HG02870 (cell line): ENCODE measurements around the gene KLHL29.

Experiments
- ATAC-seq: cut with Tn5 transposase; IDR thresholded peaks from one replicate; pipeline ENCODE4 v1.9.1; 2021; ENCODE audit warnings: mild to moderate bottlenecking, moderate library complexity; ENCODE audit not compliant: unreplicated experiment

Gene KLHL29

GRCh38 chr2:23622466-23622865, 237.5 kb downstream of the KLHL29 start:
- ATAC-seq, result no peak

DNA sequence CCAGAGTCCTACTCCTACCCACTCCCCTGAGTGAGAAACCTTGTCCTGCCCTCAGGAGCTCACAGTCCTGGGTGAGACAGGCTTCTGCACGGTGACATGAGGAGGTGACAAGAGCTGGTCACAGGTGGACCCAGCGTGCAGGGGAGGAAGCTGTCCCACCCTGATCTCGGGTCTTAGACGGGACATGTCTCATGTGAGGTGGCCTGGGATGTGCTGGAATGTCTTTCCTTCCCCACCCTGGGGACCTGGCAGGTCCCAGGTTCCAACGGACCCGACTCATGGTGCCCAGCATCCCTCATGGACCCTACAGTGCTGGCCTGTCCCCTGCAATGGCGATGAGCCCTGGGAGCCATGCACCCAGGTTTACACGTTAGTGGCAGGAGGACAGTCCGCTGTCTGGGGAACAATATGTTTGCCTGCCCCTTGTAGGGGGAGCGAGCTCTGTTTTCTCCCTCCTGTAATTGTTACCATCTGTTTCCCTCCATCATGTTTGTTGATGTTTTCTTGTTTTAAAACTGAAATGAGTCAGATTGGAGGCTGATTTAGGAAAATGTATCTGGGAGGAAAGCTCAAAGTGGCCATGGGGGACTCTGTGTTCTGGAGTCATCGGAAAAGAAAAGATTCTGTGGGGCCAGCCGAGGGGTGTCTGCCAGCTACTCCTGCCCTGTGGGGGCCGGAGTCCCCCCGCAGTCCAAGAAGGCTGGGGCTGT, 238.1 kb downstream of the KLHL29 start:
- no peak for ATAC-seq

DNA sequence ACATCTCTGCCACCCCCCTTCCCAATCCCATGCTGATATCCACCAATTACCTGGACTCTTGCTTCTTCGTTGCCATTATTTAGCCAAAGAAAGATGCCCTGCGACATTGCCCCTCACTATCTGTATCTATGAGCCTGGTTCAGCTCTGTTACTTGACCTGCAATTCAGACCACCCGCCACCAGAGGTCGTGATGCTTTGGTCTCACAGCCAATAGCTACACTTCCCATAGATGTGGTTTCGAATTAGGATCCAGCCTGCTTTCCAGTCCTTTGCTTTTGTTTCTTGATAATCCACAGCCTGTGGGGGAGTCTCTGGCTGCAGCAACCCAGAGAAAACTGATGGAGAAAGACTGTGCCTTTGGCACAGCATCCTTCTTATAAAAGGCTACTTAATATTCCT, 239.4 kb downstream of the KLHL29 start:
- no peak for ATAC-seq

DNA sequence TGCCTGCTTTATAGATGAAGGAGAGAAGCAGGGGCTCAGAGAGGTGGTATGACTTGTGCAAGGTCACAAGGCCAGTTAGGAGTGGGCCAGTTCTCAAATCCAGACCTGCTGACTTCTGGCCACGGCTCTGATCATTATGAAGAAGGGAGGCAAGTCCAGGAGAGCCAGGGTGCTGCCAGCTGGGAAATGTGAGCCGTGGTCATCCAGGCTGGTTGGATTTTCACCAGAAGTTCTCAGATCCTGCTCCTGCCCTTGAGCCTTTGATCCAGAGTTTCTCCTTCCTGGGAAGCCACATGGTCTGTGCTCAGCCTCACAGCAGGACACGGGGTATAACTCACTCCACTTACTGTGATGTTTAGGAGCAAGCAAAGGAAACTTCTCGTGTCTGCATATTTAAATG, 239.9 kb downstream of the KLHL29 start:
- no peak for ATAC-seq

DNA sequence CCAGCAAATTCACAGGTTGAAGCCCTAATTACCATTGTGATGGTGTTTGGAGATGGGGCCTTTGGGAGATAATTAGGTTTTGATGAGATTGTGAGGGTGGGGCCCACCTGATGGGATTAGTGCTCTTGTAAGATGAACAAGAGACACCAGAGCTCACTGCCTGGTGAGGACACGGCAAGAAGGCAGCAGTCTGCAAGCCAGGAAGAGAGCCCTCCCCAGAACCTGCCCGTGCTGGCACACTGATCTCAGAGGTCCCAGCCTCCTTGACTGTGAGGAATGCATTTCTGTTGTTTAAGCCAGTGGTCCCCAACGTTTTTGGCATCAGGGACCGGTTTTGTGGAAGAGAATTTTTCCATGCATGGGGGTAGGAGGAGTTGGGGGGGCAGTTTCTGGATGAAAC, 240.7 kb downstream of the KLHL29 start:
- no peak for ATAC-seq

DNA sequence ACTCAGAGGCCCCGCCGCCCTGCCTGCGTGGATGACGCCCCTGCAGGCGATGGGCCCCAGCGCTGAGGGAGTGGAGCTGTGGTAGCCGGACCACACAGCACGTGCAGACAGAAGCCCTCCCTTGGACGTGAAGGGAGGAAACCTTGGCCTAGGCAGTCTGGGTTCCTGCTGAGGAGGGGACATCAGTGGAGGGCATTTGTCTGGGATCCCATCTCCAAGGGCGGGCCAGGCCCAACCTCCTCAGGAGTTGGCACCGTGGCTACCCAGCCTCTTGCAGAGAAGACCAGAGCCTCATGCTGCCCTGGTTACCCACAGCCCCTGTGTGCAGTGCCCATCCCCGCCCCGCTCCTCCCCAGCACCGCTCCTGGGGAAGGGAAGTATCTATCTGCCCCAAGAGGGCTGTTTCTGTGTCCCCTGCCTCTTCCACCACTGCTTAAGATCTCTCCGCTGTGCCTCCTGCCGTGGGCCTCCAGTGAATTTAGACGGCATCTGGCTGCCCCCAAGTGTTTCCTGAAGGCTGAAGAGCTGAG, 241.8 kb downstream of the KLHL29 start:
- no peak for ATAC-seq

DNA sequence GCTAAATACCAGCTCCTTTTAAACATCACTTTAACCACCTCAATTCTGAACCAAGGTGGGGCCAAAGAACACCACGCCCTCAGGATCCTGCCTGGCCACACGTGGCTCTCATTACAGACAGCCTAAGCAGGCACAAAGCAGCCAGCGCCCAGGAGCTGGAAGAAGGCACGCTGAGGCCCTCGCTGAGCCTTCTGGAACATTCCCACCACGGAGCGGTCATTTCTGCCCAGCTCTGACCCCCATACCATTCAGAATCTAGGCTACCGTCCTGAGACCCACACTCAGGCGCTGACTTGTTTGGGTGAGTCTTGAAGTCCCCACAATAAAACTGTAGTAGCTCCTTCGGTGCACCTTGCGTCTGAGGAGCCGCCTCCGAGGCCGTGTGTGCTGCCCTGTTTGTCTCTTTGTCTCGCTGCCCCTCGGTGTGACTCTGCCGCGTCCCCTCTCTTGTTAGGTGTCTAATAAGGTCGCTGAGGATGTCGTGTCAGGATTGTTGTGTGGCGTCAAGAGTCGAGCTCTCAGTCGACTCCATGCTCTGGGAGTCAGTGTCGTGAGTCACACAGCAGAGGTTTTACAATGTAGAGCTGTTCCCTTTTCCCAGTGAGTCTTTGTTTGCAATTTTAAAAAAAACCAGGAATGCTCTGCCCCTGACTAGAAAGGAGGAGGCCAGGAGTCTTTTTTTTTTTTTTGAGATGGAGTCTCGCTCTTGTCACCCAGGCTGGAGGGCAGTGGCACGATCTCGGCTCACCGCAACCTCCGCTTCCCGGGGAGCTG, 242.4 kb downstream of the KLHL29 start:
- ATAC-seq, result no peak

DNA sequence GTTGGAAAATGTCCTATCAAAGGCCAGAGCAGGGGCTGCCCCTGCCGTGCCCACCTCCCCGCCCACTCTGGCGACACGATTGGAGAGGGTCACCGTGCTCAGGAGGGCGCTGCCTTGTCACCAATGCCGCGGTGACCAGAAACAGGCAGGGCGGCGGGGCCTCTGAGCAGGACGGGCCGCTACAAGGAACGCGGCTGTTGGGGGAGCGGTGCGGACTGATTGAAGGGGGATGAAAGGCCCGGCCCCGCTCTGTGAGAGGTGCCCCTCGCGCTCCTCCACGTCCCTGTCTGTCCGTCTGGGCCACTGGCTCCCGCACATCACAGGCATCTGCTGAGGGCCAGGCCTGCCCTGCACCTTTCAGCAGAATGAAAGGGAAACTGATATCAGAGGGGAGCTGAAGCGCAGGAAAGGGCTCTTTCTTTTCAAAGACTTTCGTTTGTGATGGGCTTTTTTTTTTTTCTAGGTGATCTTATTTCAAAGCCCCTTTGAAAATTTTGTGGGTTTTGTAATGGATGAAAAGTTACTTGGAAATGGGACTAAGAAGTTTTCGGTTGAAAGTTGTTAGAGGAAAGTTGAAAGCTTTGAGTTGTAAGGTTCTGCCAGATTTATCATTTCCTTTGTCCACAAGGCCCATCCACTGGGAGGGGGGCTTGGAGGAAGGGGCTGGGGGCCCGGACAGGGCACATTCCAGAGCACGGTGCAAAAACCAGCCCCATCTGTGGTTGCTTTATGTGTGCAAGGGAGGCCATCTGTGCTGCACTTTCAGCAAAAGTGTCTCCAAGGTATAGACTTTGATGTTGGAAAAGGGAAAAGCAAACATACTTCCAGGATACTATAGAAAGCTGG, 244.2 kb downstream of the KLHL29 start:
- no peak for ATAC-seq

DNA sequence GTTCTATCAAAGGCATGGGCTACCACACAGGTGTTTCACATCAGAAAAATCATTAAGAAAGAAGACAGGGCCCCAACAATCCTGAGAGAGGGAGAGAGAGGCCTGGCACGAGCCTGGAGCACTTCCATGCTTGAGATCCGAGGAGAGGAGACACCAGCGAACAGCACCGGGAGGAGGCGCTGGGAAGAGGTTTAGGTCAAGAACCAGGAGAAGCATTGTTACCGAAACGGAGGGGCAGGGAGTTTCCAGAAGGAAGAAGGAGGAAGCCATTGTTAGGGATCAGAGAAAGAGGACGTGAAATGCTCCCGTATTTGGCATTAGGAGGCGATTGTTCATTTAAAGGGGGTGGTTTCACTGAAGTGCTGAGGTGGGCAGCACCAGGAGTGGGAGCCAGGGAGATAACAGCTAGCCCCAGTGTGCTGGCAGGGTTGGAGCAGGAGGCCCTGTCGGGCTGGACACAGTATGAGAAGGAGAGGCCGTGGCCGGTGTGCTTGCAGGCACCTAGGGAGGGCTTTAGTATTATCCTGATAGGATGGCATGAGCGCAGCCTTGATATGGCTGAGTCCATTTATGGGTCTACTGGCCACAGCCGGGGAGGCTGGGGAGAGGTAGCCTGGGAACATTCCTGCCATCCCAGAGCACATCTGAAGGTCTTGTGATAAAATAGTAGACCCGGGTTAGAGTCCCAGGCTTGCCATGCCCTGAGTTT, 244.9 kb downstream of the KLHL29 start:
- ATAC-seq, result no peak

GRCh38 chr2:23630961-23631360, 246.0 kb downstream of the KLHL29 start:
- no peak for ATAC-seq

GRCh38 chr2:23631389-23631788, 246.4 kb downstream of the KLHL29 start:
- no peak for ATAC-seq

DNA sequence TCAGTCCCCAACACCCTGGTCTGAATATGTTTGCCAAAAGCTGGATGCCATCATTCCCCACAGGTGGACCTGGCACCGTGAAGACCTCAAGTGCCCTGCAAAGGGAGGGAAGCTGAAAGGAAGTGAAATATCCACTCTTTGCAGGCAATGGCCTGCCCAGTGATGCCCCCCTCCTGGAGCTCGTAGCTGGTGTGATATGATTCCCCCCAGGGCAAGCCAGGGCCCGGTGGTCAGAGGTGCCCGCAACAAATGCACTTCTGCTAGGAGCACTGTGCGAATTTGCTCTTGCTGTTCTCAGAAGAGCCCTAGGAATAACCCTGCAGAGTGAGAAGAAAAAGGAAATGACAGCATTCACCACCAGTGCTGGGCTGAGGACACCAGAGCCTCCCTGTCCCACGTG, 247.4 kb downstream of the KLHL29 start:
- no peak for ATAC-seq

DNA sequence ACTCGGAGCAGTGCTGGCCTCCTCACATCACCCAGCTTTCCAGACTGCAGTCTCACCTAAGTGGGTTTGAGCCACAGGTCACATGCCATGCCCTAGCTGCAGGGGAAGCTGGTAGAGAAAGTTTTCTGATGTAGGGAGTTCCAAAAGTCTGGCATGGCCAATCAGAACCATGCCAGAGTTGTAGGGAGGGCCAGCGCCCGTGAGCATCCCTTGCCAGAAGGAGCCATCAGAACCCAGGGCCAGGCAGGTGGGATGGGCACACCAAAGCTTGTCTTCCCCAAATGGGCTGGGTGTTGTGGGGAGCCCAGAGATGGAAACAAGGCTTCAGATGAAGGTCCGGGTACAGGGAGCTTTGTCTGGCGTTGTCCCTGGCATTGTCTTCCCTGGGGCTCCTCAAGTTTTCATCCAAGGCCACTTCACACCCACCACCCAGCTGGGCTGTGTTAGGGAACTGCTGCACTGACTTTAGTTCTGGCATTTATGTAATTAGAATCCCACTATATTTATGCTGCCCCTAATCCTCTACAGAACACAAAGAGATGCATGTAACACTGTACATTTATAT, 247.9 kb downstream of the KLHL29 start:
- ATAC-seq, result no peak

DNA sequence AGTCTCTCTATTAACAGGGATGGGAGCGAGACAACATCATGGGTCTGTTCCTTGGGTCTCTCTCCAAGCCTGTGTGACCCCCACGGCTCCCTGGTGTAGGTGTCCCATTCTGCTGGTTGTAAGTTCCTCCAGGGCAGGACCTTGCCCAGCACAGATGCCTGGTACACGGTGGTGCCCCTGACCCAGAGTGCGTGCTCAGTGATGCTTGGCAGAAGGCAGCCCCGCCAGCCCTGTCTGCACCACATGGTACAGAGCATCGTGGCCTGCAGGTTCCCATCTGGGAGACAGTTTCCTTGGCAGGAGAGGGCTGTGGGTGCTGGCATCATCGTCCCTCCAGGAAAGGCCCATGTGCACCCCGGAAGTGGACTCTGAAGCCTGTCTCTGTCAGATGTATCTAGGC, 249.0 kb downstream of the KLHL29 start:
- ATAC-seq, result no peak

- no peak for ATAC-seq
Observed at GRCh38 chr2:23635442-23636340, 250.7 kb downstream of the KLHL29 start.

- ATAC-seq, result no peak
Observed at GRCh38 chr2:23636426-23636825, 251.4 kb downstream of the KLHL29 start.

DNA sequence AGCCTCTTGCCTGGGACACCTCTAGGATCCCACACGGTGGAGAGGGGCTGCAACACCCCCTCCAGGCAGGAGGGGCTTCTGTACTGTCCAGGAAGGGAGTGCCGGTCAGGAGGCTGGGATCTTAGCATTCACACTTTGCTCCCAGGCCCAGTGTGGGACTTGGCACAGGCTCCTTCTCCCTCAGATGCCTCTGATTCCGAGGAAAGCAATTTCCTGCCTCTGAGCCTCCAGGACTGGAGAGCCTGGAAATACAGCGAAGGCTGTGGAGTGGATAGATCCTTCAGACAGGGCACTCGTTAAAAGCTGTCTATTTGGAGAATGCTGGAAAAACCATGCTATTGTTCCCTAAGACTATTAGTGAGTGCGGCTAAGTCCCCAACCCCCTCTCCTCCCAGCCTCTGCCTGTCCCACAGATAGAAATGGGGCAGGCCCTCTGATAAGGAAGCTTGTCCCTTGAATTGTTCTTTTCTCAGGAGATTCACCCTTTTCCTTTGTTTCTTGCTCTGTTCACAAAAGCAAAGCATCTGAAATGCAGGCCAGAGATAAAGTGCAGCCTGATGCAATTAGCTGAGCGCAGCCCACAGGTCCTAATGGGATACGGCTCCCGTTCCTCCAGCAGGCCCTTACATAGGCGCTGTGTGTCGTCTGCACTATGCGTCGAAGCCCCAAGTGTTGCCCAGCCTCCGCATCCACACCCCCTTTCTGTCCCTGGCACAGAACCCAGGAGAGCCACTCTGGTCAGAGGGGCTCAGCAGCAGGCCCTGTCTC, 252.2 kb downstream of the KLHL29 start:
- no peak for ATAC-seq

GRCh38 chr2:23639406-23639982, 254.5 kb downstream of the KLHL29 start:
- no peak for ATAC-seq
